HepG2 (cell line): ENCODE results near the gene AAMP. TPM values are rescaled to one million over a fixed set of nuclear protein-coding genes. Genes with fewer than 3 reads are reported as not detected.

Source experiments
- CEBPB ChIP-seq: IDR thresholded peaks from 2 replicates; pipeline ENCODE4 v1.6.1; 2011; ENCODE audit warnings: low read depth, low read length, improper control_type of control experiment, borderline replicate concordance
- ETV5 ChIP-seq: IDR thresholded peaks from 2 replicates; pipeline ENCODE4 v1.6.1; 2018; ENCODE audit warnings: missing biosample characterization, missing genetic modification reagents, inconsistent platforms, borderline replicate concordance
- GPN1 ChIP-seq: sonication (generic); formaldehyde crosslinking; IDR thresholded peaks from 2 replicates; pipeline ENCODE4 v1.5.1; 2020; ENCODE audit warnings: missing genetic modification reagents, borderline replicate concordance
- MAFF ChIP-seq: IDR thresholded peaks from 2 replicates; pipeline ENCODE4 v1.6.1; 2011; ENCODE audit warnings: low read depth, low read length, improper control_type of control experiment
- MLLT10 ChIP-seq: sonication (generic); formaldehyde crosslinking; IDR thresholded peaks from 2 replicates; pipeline ENCODE4 v1.4.0; 2020; ENCODE audit warnings: missing genetic modification reagents
- NRL ChIP-seq: sonication (generic); formaldehyde crosslinking; IDR thresholded peaks from 2 replicates; pipeline ENCODE4 v1.5.0; 2020; ENCODE audit warnings: missing genetic modification reagents, mild to moderate bottlenecking, moderate library complexity, borderline replicate concordance
- PHF8 ChIP-seq: sonication (generic); formaldehyde crosslinking; IDR thresholded peaks from 2 replicates; pipeline ENCODE4 v1.5.0; 2020; ENCODE audit warnings: missing genetic modification reagents
- POLR2A ChIP-seq, 2 experiments: IDR thresholded peaks; 2 replicates each; pipeline ENCODE4 v1.6.1; 2011; ENCODE audit warnings: low read depth in 2 of 2, low read length in 2 of 2, mild to moderate bottlenecking in 1 of 2, moderate library complexity in 1 of 2; ENCODE audit not compliant: insufficient read depth in 1 of 2
- SP4 ChIP-seq: sonication (generic); formaldehyde crosslinking; IDR thresholded peaks from 2 replicates; pipeline ENCODE4 v1.8.1; 2023; ENCODE audit warnings: mild to moderate bottlenecking, missing genetic modification reagents
- SRSF1 ChIP-seq: fragments of 200-400 bp; formaldehyde crosslinking; optimal IDR thresholded peaks from 2 replicates; pipeline ENCODE3; 2017; ENCODE audit warnings: mild to moderate bottlenecking, low read depth, low read length, moderate library complexity
- ZC3H13 ChIP-seq: sonication (generic); formaldehyde crosslinking; IDR thresholded peaks from 2 replicates; pipeline ENCODE4 v1.8.1; 2023; ENCODE audit warnings: mild to moderate bottlenecking, missing genetic modification reagents, moderate library complexity
- ZNF317 ChIP-seq: sonication (generic); formaldehyde crosslinking; IDR thresholded peaks from 2 replicates; pipeline ENCODE4 v1.5.0; 2020; ENCODE audit warnings: mild to moderate bottlenecking, missing genetic modification reagents
- ZNF34 ChIP-seq: sonication (generic); formaldehyde crosslinking; IDR thresholded peaks from 2 replicates; pipeline ENCODE4 v1.4.0; 2020; ENCODE audit warnings: mild to moderate bottlenecking, missing genetic modification reagents, borderline replicate concordance
- ZNF367 ChIP-seq: sonication (generic); formaldehyde crosslinking; IDR thresholded peaks from 2 replicates; pipeline ENCODE4 v1.4.0; 2020; ENCODE audit warnings: missing genetic modification reagents, borderline replicate concordance
- ZNF446 ChIP-seq: sonication (generic); formaldehyde crosslinking; IDR thresholded peaks from 2 replicates; pipeline ENCODE4 v1.5.0; 2020; ENCODE audit warnings: mild to moderate bottlenecking, missing genetic modification reagents
- ZNF549 ChIP-seq: sonication (generic); formaldehyde crosslinking; IDR thresholded peaks from 2 replicates; pipeline ENCODE4 v1.5.0; 2020; ENCODE audit warnings: missing genetic modification reagents
- ZNF570 ChIP-seq: sonication (generic); formaldehyde crosslinking; IDR thresholded peaks from 2 replicates; pipeline ENCODE4 v1.4.0; 2020; ENCODE audit warnings: mild to moderate bottlenecking, missing genetic modification reagents, borderline replicate concordance
- ZNF83 ChIP-seq: sonication (generic); formaldehyde crosslinking; IDR thresholded peaks from 2 replicates; pipeline ENCODE4 v1.4.0; 2020; ENCODE audit warnings: missing genetic modification reagents, mild to moderate bottlenecking, borderline replicate concordance
- ZSCAN9 ChIP-seq: IDR thresholded peaks from 2 replicates; pipeline ENCODE4 v1.6.1; 2016; ENCODE audit warnings: borderline replicate concordance
- polyA plus RNA-seq, 8 experiments: library from polyadenylated mRNA; depleted of rRNA in 3 of 8; stranded (reverse) in 7 of 8; unstranded in 1 of 8; fragments of >200 nt; fragmentation: Illumina TruSeq in 4 of 8; extraction: Trizol in 4 of 8; gene quantifications; 2 replicates each; pipeline versions ENCODE4 v1.2.1 to v1.2.3, GENCODE V29; 2011 to 2016; ENCODE audit warnings: low read depth in 4 of 8, missing spikeins in 1 of 8, mixed read lengths in 1 of 8; ENCODE audit not compliant: insufficient read depth in 1 of 8
- total RNA-seq, 5 experiments: library from RNA; depleted of rRNA; stranded (reverse); fragments of >200 nt; fragmentation: Illumina TruSeq; extraction: Trizol; gene quantifications; 2 replicates each; pipeline ENCODE4 v1.2.3, GENCODE V29; 2016; ENCODE audit warnings: low read depth in 1 of 5
- TF ChIP-seq, protein P1 (sequence below): sonication (generic); formaldehyde crosslinking; IDR thresholded peaks from 2 replicates; pipeline ENCODE4 v1.9.0; 2022; ENCODE audit warnings: low read depth, missing genetic modification reagents
- TF ChIP-seq, protein P2 (sequence below): IDR thresholded peaks from 2 replicates; pipeline ENCODE4 v1.6.1; 2016
- TF ChIP-seq, protein P3 (sequence below): sonication (generic); formaldehyde crosslinking; IDR thresholded peaks from 2 replicates; pipeline ENCODE4 v1.4.0; 2020; ENCODE audit warnings: missing genetic modification reagents

The AAMP gene
- total and polyA plus RNA-seq, 2 of the 13 experiments (the other 11 are each of a cell fraction or from before 2014, with no cell fraction given) = 110 to 186 TPM

DNA sequence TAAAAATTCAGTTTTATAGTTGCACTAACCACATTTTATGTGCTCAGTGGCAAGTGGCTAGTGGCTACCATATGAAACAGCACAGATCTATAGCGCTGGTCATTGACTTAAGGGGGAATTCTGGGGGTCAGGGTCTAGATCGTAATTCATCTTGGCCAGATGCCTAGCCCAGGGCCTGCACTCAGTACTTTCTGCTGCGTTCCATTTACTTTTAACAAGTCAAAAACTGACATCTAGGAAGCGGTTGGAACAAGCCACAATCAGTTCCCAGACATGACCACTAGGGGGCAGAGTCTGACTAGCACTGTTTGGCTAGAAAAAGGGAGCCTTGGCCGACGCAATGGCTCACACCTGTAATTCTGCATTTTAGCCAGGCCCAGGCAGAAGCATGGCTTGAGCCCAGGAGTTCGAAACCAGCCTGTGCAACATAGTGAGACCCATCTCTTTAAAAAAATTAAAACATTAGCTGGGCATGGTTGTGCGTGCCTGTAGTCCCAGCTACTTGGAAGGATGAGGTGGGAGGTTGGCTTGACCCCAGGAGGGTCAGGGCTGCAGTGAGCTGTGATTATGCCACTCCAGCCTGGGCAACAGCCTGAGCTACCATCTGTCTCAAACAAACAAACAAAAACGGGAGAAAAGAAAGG lies 31.4 kb upstream of the AAMP start (continued):
- TF ChIP-seq, protein P1, sequence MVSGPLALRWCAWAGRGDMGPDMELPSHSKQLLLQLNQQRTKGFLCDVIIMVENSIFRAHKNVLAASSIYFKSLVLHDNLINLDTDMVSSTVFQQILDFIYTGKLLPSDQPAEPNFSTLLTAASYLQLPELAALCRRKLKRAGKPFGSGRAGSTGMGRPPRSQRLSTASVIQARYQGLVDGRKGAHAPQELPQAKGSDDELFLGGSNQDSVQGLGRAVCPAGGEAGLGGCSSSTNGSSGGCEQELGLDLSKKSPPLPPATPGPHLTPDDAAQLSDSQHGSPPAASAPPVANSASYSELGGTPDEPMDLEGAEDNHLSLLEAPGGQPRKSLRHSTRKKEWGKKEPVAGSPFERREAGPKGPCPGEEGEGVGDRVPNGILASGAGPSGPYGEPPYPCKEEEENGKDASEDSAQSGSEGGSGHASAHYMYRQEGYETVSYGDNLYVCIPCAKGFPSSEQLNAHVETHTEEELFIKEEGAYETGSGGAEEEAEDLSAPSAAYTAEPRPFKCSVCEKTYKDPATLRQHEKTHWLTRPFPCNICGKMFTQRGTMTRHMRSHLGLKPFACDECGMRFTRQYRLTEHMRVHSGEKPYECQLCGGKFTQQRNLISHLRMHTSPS (CRISPR knock-in tag) = peak; percentile 69; the same call in 1 of the 2 replicates
- TF ChIP-seq ZNF367 = no peak
- TF ChIP-seq ZNF83 (CRISPR knock-in tag) = no peak
- TF ChIP-seq SP4 = no peak
- TF ChIP-seq SRSF1 = no peak
- TF ChIP-seq ZNF549 (CRISPR knock-in tag) = no peak
- peak; percentile 56; the same call in 1 of the 2 replicates for TF ChIP-seq ZSCAN9 (CRISPR knock-in tag)
- TF ChIP-seq MAFF = peak; percentile 43
- no peak for TF ChIP-seq ZNF34
- no peak for TF ChIP-seq ZNF570 (CRISPR knock-in tag)
- TF ChIP-seq ETV5 (CRISPR knock-in tag) = peak; percentile 62; the same call in 1 of the 2 replicates
- TF ChIP-seq PHF8 (CRISPR knock-in tag) = peak; percentile 40; the same call in 1 of the 2 replicates
- no peak for TF ChIP-seq POLR2A (IDR thresholded peaks at IDR 0.05; ENCODE audit: insufficient read depth in 1 of 2, low read depth in 2 of 2, low read length in 2 of 2)
- no peak for TF ChIP-seq CEBPB
- TF ChIP-seq ZNF446 (CRISPR knock-in tag) = no peak
- TF ChIP-seq MLLT10 = no peak
- no peak for TF ChIP-seq ZC3H13 (CRISPR knock-in tag)
- TF ChIP-seq, protein P2, sequence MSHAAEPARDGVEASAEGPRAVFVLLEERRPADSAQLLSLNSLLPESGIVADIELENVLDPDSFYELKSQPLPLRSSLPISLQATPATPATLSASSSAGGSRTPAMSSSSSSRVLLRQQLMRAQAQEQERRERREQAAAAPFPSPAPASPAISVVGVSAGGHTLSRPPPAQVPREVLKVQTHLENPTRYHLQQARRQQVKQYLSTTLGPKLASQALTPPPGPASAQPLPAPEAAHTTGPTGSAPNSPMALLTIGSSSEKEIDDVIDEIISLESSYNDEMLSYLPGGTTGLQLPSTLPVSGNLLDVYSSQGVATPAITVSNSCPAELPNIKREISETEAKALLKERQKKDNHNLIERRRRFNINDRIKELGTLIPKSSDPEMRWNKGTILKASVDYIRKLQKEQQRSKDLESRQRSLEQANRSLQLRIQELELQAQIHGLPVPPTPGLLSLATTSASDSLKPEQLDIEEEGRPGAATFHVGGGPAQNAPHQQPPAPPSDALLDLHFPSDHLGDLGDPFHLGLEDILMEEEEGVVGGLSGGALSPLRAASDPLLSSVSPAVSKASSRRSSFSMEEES = 0 out of 2 replicates have a peak, but pooled peaks have one; percentile 22
- TF ChIP-seq NRL = no peak
- peak; percentile 50; the same call in 1 of the 2 replicates for TF ChIP-seq ZNF317 (CRISPR knock-in tag)
- TF ChIP-seq, protein P3, sequence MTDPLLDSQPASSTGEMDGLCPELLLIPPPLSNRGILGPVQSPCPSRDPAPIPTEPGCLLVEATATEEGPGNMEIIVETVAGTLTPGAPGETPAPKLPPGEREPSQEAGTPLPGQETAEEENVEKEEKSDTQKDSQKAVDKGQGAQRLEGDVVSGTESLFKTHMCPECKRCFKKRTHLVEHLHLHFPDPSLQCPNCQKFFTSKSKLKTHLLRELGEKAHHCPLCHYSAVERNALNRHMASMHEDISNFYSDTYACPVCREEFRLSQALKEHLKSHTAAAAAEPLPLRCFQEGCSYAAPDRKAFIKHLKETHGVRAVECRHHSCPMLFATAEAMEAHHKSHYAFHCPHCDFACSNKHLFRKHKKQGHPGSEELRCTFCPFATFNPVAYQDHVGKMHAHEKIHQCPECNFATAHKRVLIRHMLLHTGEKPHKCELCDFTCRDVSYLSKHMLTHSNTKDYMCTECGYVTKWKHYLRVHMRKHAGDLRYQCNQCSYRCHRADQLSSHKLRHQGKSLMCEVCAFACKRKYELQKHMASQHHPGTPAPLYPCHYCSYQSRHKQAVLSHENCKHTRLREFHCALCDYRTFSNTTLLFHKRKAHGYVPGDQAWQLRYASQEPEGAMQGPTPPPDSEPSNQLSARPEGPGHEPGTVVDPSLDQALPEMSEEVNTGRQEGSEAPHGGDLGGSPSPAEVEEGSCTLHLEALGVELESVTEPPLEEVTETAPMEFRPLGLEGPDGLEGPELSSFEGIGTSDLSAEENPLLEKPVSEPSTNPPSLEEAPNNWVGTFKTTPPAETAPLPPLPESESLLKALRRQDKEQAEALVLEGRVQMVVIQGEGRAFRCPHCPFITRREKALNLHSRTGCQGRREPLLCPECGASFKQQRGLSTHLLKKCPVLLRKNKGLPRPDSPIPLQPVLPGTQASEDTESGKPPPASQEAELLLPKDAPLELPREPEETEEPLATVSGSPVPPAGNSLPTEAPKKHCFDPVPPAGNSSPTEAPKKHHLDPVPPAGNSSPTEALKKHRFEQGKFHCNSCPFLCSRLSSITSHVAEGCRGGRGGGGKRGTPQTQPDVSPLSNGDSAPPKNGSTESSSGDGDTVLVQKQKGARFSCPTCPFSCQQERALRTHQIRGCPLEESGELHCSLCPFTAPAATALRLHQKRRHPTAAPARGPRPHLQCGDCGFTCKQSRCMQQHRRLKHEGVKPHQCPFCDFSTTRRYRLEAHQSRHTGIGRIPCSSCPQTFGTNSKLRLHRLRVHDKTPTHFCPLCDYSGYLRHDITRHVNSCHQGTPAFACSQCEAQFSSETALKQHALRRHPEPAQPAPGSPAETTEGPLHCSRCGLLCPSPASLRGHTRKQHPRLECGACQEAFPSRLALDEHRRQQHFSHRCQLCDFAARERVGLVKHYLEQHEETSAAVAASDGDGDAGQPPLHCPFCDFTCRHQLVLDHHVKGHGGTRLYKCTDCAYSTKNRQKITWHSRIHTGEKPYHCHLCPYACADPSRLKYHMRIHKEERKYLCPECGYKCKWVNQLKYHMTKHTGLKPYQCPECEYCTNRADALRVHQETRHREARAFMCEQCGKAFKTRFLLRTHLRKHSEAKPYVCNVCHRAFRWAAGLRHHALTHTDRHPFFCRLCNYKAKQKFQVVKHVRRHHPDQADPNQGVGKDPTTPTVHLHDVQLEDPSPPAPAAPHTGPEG = peak; percentile 49; the same call in 1 of the 2 replicates
- TF ChIP-seq GPN1 (CRISPR knock-in tag) = no peak
